C4-2B (cell line): Measurements from ENCODE around the gene ROR2.

Experiments
- H3K27ac ChIP-seq: fragments of 450-650 bp; 2 replicates; pipeline ENCODE4 v1.5.1; 2017
- ZFX ChIP-seq: fragments of 450-650 bp; IDR thresholded peaks from 2 replicates; pipeline ENCODE4 v1.6.1; 2017
- TF ChIP-seq, protein P1 (sequence below): fragments of 450-650 bp; conservative IDR thresholded peaks from 2 replicates; pipeline ENCODE4 v1.5.1; 2017; ENCODE audit warnings: mild to moderate bottlenecking

ROR2 gene

DNA sequence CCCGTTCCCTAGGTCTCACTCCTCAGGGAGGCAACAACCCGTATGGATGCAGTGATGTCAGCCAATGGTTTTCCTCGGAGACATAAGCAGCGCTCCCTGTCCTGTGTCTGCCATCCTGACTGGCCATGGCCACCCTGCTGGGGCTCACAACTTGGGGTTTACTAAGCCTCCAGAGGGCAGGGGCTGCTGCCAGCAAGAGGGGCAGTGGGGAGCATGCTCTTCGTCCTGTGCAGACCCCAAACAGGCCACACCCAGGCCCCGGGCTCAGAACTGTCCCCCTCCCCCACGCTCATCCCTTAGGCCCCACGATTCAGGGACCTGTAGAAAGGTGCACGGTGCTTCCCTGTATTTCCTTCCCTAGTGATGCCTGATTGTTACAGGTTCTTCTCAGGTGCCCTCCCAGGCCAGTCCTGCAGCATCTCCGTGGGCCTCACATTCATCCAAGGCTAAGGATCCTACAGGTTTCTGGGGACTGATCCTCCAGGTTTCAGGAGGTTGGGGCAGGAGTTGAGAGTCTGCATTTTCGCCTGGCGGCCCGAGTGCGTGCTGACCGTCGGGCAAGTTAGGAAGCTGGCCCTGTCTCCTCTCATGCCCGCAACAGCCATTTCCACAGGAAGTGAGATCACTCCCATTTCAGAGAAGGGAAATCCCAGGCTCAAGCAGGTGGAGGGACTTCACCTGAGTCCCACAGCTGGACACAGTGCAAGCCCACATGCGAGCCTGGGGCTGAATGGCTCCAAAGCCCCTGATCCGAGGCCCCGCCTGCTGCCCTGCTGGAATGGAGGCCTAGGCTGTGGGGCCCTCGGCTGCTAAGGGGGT is 217.6 kb downstream of the ROR2 start:
- TF ChIP-seq, protein P1, sequence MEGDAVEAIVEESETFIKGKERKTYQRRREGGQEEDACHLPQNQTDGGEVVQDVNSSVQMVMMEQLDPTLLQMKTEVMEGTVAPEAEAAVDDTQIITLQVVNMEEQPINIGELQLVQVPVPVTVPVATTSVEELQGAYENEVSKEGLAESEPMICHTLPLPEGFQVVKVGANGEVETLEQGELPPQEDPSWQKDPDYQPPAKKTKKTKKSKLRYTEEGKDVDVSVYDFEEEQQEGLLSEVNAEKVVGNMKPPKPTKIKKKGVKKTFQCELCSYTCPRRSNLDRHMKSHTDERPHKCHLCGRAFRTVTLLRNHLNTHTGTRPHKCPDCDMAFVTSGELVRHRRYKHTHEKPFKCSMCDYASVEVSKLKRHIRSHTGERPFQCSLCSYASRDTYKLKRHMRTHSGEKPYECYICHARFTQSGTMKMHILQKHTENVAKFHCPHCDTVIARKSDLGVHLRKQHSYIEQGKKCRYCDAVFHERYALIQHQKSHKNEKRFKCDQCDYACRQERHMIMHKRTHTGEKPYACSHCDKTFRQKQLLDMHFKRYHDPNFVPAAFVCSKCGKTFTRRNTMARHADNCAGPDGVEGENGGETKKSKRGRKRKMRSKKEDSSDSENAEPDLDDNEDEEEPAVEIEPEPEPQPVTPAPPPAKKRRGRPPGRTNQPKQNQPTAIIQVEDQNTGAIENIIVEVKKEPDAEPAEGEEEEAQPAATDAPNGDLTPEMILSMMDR, result no peak
- TF ChIP-seq ZFX, result no peak
- no peak overlapping the region for H3K27ac ChIP-seq

DNA sequence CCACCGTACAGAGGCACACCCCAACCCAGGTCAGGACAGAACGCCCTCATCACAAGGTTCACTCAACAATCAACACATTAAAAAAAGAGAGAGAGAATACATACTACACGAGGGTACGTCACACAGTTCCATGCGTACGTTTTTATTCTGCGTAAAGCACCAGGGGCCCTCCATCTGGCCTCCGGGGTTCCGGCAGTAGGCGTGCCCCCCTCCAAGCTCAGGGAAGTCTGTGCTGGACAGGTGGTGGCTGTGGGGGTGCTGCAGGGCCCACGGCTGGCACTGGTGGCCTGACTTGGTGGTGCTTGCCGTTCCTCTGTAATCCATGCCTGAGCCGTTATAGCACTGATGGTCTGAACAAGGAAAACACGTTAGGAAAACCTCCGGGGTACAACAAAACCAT is 219.2 kb downstream of the ROR2 start:
- no peak for TF ChIP-seq ZFX
- TF ChIP-seq, protein P1, result no peak
- H3K27ac ChIP-seq, result no peak overlapping the region

DNA sequence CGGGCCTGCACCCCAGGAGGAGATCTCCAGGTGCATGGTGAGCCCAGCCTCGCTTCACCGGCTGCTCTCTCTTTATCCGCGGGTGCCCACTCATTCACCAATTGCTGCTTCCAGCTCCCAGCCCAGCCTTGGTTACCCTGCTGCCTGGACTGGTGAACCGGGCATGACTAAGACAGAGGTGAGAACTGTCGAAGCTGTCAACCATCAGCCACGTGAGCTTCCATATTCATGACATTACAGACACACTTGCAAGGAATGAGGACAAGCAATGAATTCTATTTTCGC is 220.5 kb downstream of the ROR2 start:
- TF ChIP-seq ZFX, result no peak
- TF ChIP-seq, protein P1, result no peak
- H3K27ac ChIP-seq, result peak overlapping the region; percentile 46

DNA sequence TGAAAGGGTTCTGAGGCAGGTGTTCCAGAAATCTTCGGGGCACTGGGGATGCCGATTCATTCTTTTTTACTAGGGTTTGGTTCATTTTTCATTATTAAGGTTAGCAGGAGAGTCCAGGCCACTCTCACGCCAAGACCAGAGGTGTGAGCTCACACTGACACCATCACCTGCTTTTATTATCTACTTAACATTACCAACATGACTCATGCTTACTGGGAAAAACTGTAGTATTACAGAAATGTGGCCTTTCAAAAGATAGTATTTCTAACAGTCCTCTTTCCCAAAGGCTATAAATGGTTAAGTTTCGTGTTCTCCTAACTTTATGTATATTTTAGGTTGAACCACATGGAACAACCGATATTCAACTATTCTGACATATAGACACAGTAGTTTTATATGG is 222.1 kb downstream of the ROR2 start:
- no peak for TF ChIP-seq ZFX
- TF ChIP-seq, protein P1, result no peak

DNA sequence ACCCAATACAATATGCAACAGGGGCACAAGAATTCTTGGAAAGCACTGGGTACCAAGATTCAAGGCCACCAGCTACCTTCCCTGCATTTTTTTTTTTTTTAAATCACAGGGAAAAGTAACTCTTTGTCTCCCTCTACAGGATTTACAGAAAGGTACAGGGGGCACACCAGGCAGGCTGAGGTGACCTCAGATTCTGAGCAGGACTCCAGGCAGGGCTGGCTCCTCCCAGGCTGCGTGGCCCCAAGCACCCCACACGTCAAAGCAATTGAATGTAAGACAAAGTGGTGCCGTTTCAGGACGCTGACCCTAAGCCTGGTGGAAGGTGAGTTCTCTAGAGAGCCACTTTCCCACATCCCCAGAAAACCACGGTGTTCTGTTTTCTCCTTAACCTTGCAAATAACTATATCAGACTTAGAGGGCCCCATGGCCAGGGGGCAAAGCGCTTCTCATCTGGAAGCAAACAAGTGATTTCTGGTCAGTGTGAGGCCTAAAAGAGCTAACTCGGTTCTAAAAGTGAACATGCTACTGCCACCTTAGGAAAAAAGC is 222.6 kb downstream of the ROR2 start:
- H3K27ac ChIP-seq, result no peak overlapping the region

More for the DNA sequence above, 222.1 kb downstream of the ROR2 start:
- no peak overlapping the region for H3K27ac ChIP-seq

DNA sequence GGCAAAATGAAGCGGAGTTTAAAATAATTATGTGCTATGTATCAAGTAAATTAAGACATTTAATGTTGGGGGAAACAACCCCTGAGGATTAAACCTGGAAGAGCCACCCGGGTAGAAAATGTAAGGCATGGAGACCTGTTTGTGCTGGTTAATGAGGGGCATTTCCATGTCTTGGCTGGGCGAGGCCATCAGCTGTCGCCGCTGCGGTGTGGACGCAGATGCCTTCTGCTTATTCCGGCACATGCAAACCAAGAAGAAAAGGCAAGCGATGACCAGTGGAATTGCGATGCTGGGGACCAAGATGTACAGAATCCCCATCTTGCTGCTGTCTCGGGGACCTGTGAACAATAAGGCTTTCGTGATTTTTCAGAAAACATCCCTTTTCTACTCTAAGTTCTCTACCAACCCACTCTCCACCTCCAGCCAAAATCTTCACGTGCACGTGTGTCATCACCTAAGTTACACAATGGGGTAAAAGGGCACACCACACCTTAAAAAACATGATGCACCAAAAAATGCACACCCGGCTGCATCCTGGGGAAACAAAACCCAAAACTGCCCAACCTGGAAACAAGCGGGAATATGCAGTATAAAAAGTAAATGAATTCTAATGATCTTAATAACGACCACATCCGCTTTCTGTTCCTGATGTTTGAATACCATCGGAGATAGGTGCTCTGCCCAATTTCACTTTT is 223.5 kb downstream of the ROR2 start:
- no peak overlapping the region for H3K27ac ChIP-seq
- TF ChIP-seq ZFX, result no peak
- TF ChIP-seq, protein P1, result no peak

More for the DNA sequence above, 222.6 kb downstream of the ROR2 start:
- TF ChIP-seq, protein P1, result peak; percentile 87
- TF ChIP-seq ZFX, result no peak

DNA sequence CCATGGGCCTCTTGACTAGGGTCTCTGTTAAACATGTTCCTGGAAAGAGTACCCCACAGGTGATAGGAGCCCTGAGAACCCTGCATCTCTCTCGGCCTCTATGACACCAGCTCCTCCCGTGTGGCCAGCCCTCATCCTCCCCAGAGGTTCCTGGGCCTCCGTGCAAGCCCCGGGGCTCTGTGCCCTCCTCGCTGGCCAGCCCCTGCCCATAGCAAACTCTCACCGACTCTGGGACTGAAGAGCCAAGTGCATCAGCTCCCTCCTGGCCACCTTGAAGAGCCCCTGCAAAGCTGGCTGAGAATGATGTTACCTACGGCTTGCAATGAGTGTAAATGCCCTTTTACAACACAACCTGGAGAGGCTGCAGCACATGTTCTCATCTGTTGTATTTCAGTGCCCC is 224.4 kb downstream of the ROR2 start:
- TF ChIP-seq ZFX, result no peak
- no peak overlapping the region for H3K27ac ChIP-seq
